H1 (cell line): ENCODE data around the gene PAWR. TPM values are rescaled to one million over a fixed set of nuclear protein-coding genes. Genes with fewer than 3 reads are reported as not detected.

ENCODE experiments used
- BCL11A ChIP-seq, 2 experiments: IDR thresholded peaks; one replicate each; pipeline ENCODE4 v1.6.1; 2011; ENCODE audit warnings: low read depth in 2 of 2, low read length in 2 of 2, mild to moderate bottlenecking in 2 of 2
- CBX8 ChIP-seq: fragments of 300-800, 300-1000 bp; sonication (generic); IDR thresholded peaks from 2 replicates; pipeline ENCODE4 v1.7.1; 2016; ENCODE audit warnings: low read depth, low read length, borderline replicate concordance
- CHD1 ChIP-seq: IDR thresholded peaks from 2 replicates; pipeline ENCODE4 v1.6.1; 2012; ENCODE audit warnings: low read depth, low read length, improper control_type of control experiment
- CHD2 ChIP-seq: IDR thresholded peaks from 2 replicates; pipeline ENCODE4 v1.6.1; 2012; ENCODE audit warnings: low read length, improper control_type of control experiment
- EP300 ChIP-seq, 2 experiments: IDR thresholded peaks; 1 replicate in 1 of 2; 2 replicates in 1 of 2; pipeline ENCODE4 v1.6.1; 2011 to 2012; ENCODE audit warnings: low read depth in 2 of 2, low read length in 2 of 2, mild to moderate bottlenecking in 2 of 2, borderline replicate concordance in 1 of 2, inconsistent platforms in 1 of 2, moderate library complexity in 1 of 2
- HDAC6 ChIP-seq: IDR thresholded peaks from one replicate; pipeline ENCODE4 v1.7.1; 2012; ENCODE audit warnings: low read depth, mild to moderate bottlenecking, inconsistent platforms, low read length, moderate library complexity
- JUN ChIP-seq: IDR thresholded peaks from 2 replicates; pipeline ENCODE4 v1.6.1; 2011; ENCODE audit warnings: low read depth, mild to moderate bottlenecking, improper control_type of control experiment, low read length
- KDM1A ChIP-seq: fragments of 200-600, 300-600 bp; sonication (generic); IDR thresholded peaks from 2 replicates; pipeline ENCODE4 v1.7.1; 2016; ENCODE audit warnings: mild to moderate bottlenecking, low read length, borderline replicate concordance
- KDM4A ChIP-seq: IDR thresholded peaks from one replicate; pipeline ENCODE4 v1.7.1; 2012; ENCODE audit warnings: low read depth, mild to moderate bottlenecking, moderate library complexity, low read length, inconsistent platforms; ENCODE audit not compliant: severe bottlenecking
- MAFK ChIP-seq: IDR thresholded peaks from 2 replicates; pipeline ENCODE4 v1.6.1; 2012; ENCODE audit warnings: low read depth, mild to moderate bottlenecking, improper control_type of control experiment, low read length
- POLR2AphosphoS5 ChIP-seq: IDR thresholded peaks from 2 replicates; pipeline ENCODE4 v1.6.1; 2011; ENCODE audit warnings: low read depth, low read length
- RAD21 ChIP-seq, 2 experiments: IDR thresholded peaks in 1 of 2; conservative IDR thresholded peaks in 1 of 2; 2 replicates each; pipeline ENCODE4 v1.6.1; 2011; ENCODE audit warnings: low read depth in 2 of 2, low read length in 2 of 2, improper control_type of control experiment in 1 of 2, inconsistent platforms in 1 of 2, mild to moderate bottlenecking in 1 of 2, moderate library complexity in 1 of 2
- RBBP5 ChIP-seq: IDR thresholded peaks from 2 replicates; pipeline ENCODE4 v1.7.1; 2012; ENCODE audit warnings: low read depth, mild to moderate bottlenecking, inconsistent platforms, low read length, moderate library complexity, borderline replicate concordance
- RFX5 ChIP-seq: IDR thresholded peaks from 2 replicates; pipeline ENCODE4 v1.6.1; 2011; ENCODE audit warnings: low read depth, low read length, improper control_type of control experiment, borderline replicate concordance
- RNF2 ChIP-seq: fragments of 200-900, 300-1000 bp; sonication (generic); IDR thresholded peaks from 2 replicates; pipeline ENCODE4 v1.7.1; 2016; ENCODE audit warnings: borderline replicate concordance, low read depth, mild to moderate bottlenecking, antibody characterized with exemption, low read length; ENCODE audit not compliant: poor library complexity, severe bottlenecking; ENCODE audit errors: missing control alignments
- SAP30 ChIP-seq: fragments of 300-600 bp; sonication (generic); IDR thresholded peaks from 2 replicates; pipeline ENCODE4 v1.7.1; 2012; ENCODE audit warnings: low read length, moderate library complexity, mild to moderate bottlenecking, inconsistent platforms; ENCODE audit not compliant: insufficient read depth, insufficient replicate concordance
- SIRT6 ChIP-seq: IDR thresholded peaks from one replicate; pipeline ENCODE4 v1.7.1; 2012; ENCODE audit warnings: low read length, inconsistent platforms
- SIX5 ChIP-seq: IDR thresholded peaks from 2 replicates; pipeline ENCODE4 v1.6.1; 2011; ENCODE audit warnings: mild to moderate bottlenecking, low read depth, low read length
- SRF ChIP-seq: IDR thresholded peaks from 2 replicates; pipeline ENCODE4 v1.6.1; 2011; ENCODE audit warnings: mild to moderate bottlenecking, low read depth, low read length, moderate library complexity
- SUZ12 ChIP-seq: fragments of 200-600 bp; sonication (generic); IDR thresholded peaks from 2 replicates; pipeline ENCODE4 v1.6.1; 2012; ENCODE audit warnings: mild to moderate bottlenecking, inconsistent platforms, low read length, moderate library complexity, mixed read lengths
- ZNF274 ChIP-seq: IDR thresholded peaks from 2 replicates; pipeline ENCODE4 v1.7.0; 2012; ENCODE audit warnings: low read length, borderline replicate concordance; ENCODE audit errors: extremely low read depth
- polyA plus RNA-seq, 7 experiments: library from polyadenylated mRNA; depleted of rRNA in 3 of 7; stranded (reverse) in 5 of 7; unstranded in 2 of 7; fragments of >200 nt in 5 of 7; fragments of 200-250 nt in 2 of 7; gene quantifications; 1 replicate in 5 of 7; 2 replicates in 1 of 7; 4 replicates in 1 of 7; pipeline versions ENCODE4 v1.2.1 to v1.2.3, GENCODE V29; 2011 to 2013; ENCODE audit warnings: missing spikeins in 2 of 7, mixed read lengths in 2 of 7
- total RNA-seq: library from RNA; stranded (reverse); fragmentation: NEBNext Ultra II Directional; extraction: Animal tissue kit (Norgen Biotek cat#: 25700); gene quantifications from 2 replicates; pipeline ENCODE4 v1.2.1, GENCODE V29; 2021
- TF ChIP-seq, protein P1 (sequence below): IDR thresholded peaks from 2 replicates; pipeline ENCODE4 v1.6.1; 2011; ENCODE audit warnings: low read depth, mild to moderate bottlenecking, low read length; ENCODE audit not compliant: insufficient read depth
- TF ChIP-seq, protein P2 (sequence below): IDR thresholded peaks from 2 replicates; pipeline ENCODE4 v1.6.1; 2012; ENCODE audit warnings: inconsistent platforms

PAWR gene
- total and polyA plus RNA-seq, 2 of the 8 experiments (the other 6 are each of a cell fraction or from before 2014, with no cell fraction given): 28.3 to 327 TPM

DNA sequence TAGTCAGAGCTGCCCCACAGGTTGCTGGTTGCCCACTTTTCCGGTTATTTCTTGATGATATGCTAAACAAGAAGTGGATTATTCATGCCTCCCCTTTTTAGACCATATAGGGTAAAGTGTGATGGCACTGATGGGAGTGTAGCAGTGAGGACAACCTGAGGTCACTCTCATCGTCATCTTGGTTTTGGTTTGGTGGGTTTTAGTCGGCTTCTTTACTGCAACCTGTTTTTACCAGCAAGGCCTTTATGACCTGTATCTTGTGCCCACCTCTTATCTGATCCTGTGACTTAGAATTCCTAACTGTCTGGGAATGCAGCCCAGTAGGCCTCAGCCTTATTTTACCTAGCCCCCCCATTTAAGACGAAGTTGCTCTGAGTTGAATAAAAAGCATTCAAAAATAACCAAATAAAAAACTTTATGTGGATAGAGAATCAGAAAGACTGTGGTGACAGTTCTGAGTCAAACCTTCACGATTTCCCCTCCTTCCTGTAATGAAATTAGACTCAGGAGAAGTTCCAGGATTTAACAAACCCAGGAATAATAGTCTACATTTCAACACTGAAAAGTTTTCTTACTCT, 144.2 kb downstream of the PAWR start (continued):
- TF ChIP-seq RBBP5 (no peak), SAP30 (no peak), KDM1A (no peak), KDM4A (no peak), RAD21 (IDR thresholded peaks at IDR 0.05 in 1 of 2, conservative IDR thresholded peaks at IDR 0.05 in 1 of 2; ENCODE audit: low read depth in 2 of 2, low read length in 2 of 2) (no peak), SRF (peak; percentile 66), CBX8 (no peak), ZNF274 (no peak), POLR2AphosphoS5 (peak; percentile 48; the same call in 1 of the 2 replicates), HDAC6 (no peak), RNF2 (no peak), JUN (no peak), SIRT6 (no peak), RFX5 (no peak), BCL11A (IDR thresholded peaks at IDR 0.05; ENCODE audit: low read depth in 2 of 2, low read length in 2 of 2) (no peak), MAFK (no peak), SUZ12 (no peak), EP300 (IDR thresholded peaks at IDR 0.05; ENCODE audit: borderline replicate concordance in 1 of 2, low read depth in 2 of 2, low read length in 2 of 2) (peak in 1 of 2 experiments; percentile 24; a peak in 1 of 3 replicates), CHD1 (no peak), SIX5 (no peak), CHD2 (no peak)
- TF ChIP-seq, protein P1, sequence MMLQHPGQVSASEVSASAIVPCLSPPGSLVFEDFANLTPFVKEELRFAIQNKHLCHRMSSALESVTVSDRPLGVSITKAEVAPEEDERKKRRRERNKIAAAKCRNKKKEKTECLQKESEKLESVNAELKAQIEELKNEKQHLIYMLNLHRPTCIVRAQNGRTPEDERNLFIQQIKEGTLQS: no peak
- TF ChIP-seq, protein P2, sequence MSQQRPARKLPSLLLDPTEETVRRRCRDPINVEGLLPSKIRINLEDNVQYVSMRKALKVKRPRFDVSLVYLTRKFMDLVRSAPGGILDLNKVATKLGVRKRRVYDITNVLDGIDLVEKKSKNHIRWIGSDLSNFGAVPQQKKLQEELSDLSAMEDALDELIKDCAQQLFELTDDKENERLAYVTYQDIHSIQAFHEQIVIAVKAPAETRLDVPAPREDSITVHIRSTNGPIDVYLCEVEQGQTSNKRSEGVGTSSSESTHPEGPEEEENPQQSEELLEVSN: 0 out of 2 replicates have a peak, but pooled peaks have one; percentile 6
